Fibroblast of lung (primary cell): Measurements from ENCODE around the gene CTSE. TPM values are rescaled to one million over a fixed set of nuclear protein-coding genes. Genes with fewer than 3 reads are reported as not detected.

Experiments
- DNase-seq, 2 donors: peaks; one replicate each; pipeline versions ENCODE4 v3.0.0 to v3.0.0-alpha.2; 2010; ENCODE audit warnings: low read depth in 2 of 2
- H2AFZ ChIP-seq: 2 replicates; pipeline ENCODE4 v1.5.1; 2012; ENCODE audit warnings: low read length, control low read depth, inconsistent platforms
- H3K27ac ChIP-seq: 2 replicates; pipeline ENCODE4 v1.5.1; 2011; ENCODE audit warnings: low read length, control low read depth; ENCODE audit not compliant: insufficient read depth
- H3K27me3 ChIP-seq: 2 replicates; pipeline ENCODE4 v1.5.1; 2011; ENCODE audit warnings: mild to moderate bottlenecking, low read length; ENCODE audit not compliant: control insufficient read depth, insufficient read depth
- H3K36me3 ChIP-seq: 2 replicates; pipeline ENCODE4 v1.5.1; 2011; ENCODE audit warnings: low read length; ENCODE audit not compliant: control insufficient read depth, insufficient read depth
- H3K4me1 ChIP-seq: 2 replicates; pipeline ENCODE4 v1.5.1; 2011; ENCODE audit warnings: low read length; ENCODE audit not compliant: control insufficient read depth, insufficient read depth; ENCODE audit errors: extremely low read depth
- H3K4me2 ChIP-seq: 2 replicates; pipeline ENCODE4 v1.5.1; 2011; ENCODE audit warnings: low read length, control low read depth; ENCODE audit not compliant: insufficient read depth; ENCODE audit errors: extremely low read depth
- H3K4me3 ChIP-seq, 4 experiments: fragments of 200-600 bp in 1 of 4; sonication (generic) in 1 of 4; replicated peaks in 1 of 4; 2 replicates each; pipeline ENCODE4 v1.5.1; 2011 to 2016; ENCODE audit warnings: low read length in 4 of 4, low read depth in 3 of 4, mild to moderate bottlenecking in 3 of 4, control low read depth in 2 of 4, inconsistent platforms in 1 of 4, mixed read lengths in 1 of 4; ENCODE audit not compliant: insufficient read depth in 1 of 4; ENCODE audit errors: control extremely low read depth in 1 of 4
- H3K79me2 ChIP-seq: 2 replicates; pipeline ENCODE4 v1.5.1; 2012; ENCODE audit warnings: mild to moderate bottlenecking, low read length, inconsistent platforms; ENCODE audit not compliant: control insufficient read depth, insufficient read depth
- H3K9ac ChIP-seq: 2 replicates; pipeline ENCODE4 v1.5.1; 2011; ENCODE audit warnings: mild to moderate bottlenecking, low read length, control low read depth; ENCODE audit not compliant: insufficient read depth
- H3K9me3 ChIP-seq: 2 replicates; pipeline ENCODE4 v1.5.1; 2012; ENCODE audit warnings: low read depth, low read length; ENCODE audit not compliant: control insufficient read depth, insufficient read depth
- H4K20me1 ChIP-seq: 2 replicates; pipeline ENCODE4 v1.5.1; 2011; ENCODE audit warnings: low read length; ENCODE audit not compliant: control insufficient read depth, insufficient read depth; ENCODE audit errors: extremely low read depth
- CTCF ChIP-seq, 2 donors: IDR thresholded peaks in 1 of 2; conservative IDR thresholded peaks in 1 of 2; 1 replicate in 1 of 2; 2 replicates in 1 of 2; pipeline ENCODE4 v1.5.1; 2011 to 2012; ENCODE audit warnings: low read length in 2 of 2, control low read depth in 1 of 2, inconsistent platforms in 1 of 2, low read depth in 1 of 2, mild to moderate bottlenecking in 1 of 2
- EZH2 ChIP-seq: IDR thresholded peaks from 2 replicates; pipeline ENCODE4 v1.5.1; 2012; ENCODE audit warnings: low read length, control low read depth, mild to moderate bottlenecking; ENCODE audit errors: missing control alignments
- polyA plus RNA-seq, 2 donors: library from polyadenylated mRNA; depleted of rRNA in 1 of 2; stranded (reverse) in 1 of 2; unstranded in 1 of 2; fragments of >200 nt; gene quantifications; 2 replicates each; pipeline ENCODE4 v1.2.1, GENCODE V29; 2011 to 2012; ENCODE audit warnings: missing spikeins in 1 of 2
- total RNA-seq: library from RNA; depleted of rRNA; stranded (reverse); fragments of >200 nt; gene quantifications from 2 replicates; pipeline ENCODE4 v1.2.1, GENCODE V29; 2014

CTSE gene
- total and polyA plus RNA-seq, 2 donors (not counting 1 experiment from before 2014, with no cell fraction given) = not detected

- Histone ChIP-seq H3K27me3 (peaks cover 15% of the 10 kb centered on the region), H3K4me1 (no peaks in the 10 kb centered on the region)
Observed at GRCh38 chr1:206014601-206015000, 9.1 kb downstream of the CTSE start.

GRCh38 chr1:206013026-206013795 is 10.5 kb downstream of the CTSE start:
- no peak for DNase-seq
- no peaks in the 10 kb centered on the region for H3K79me2 ChIP-seq
- no peak for TF ChIP-seq CTCF (conservative IDR thresholded peaks at IDR 0.05 in 1 of 2, IDR thresholded peaks at IDR 0.05 in 1 of 2; ENCODE audit: low read depth in 1 of 2, low read length in 2 of 2)
- no peak for TF ChIP-seq EZH2
- no peaks in the 10 kb centered on the region for H3K9me3 ChIP-seq
- no peaks in the 10 kb centered on the region for H3K4me1 ChIP-seq
- H3K36me3 ChIP-seq = no peaks in the 10 kb centered on the region
- H2AFZ ChIP-seq = no peak overlapping the region
- no peak overlapping the region for H3K9ac ChIP-seq
- H3K4me2 ChIP-seq = no peak overlapping the region
- H3K27me3 ChIP-seq = peaks cover 15% of the 10 kb centered on the region
- no peaks in the 10 kb centered on the region for H4K20me1 ChIP-seq
- H3K4me3 ChIP-seq = no peak overlapping the region
- H3K27ac ChIP-seq = no peak overlapping the region

More at GRCh38 chr1:206014601-206015000, 9.1 kb downstream of the CTSE start:
- Histone ChIP-seq H3K27ac (no peak overlapping the region), H3K36me3 (no peaks in the 10 kb centered on the region), H3K79me2 (no peaks in the 10 kb centered on the region), H4K20me1 (no peaks in the 10 kb centered on the region), H2AFZ (no peak overlapping the region), H3K9me3 (no peaks in the 10 kb centered on the region), H3K4me3 (no peak overlapping the region), H3K4me2 (no peak overlapping the region), H3K9ac (no peak overlapping the region)
- no peak for DNase-seq
- TF ChIP-seq EZH2 (no peak), CTCF (conservative IDR thresholded peaks at IDR 0.05 in 1 of 2, IDR thresholded peaks at IDR 0.05 in 1 of 2; ENCODE audit: low read depth in 1 of 2, low read length in 2 of 2) (no peak)

GRCh38 chr1:206012086-206012859 is 11.4 kb downstream of the CTSE start:
- no peaks in the 10 kb centered on the region for H3K9me3 ChIP-seq
- no peaks in the 10 kb centered on the region for H3K36me3 ChIP-seq
- H2AFZ ChIP-seq = no peak overlapping the region
- no peak for TF ChIP-seq EZH2
- no peak for TF ChIP-seq CTCF (conservative IDR thresholded peaks at IDR 0.05 in 1 of 2, IDR thresholded peaks at IDR 0.05 in 1 of 2; ENCODE audit: low read depth in 1 of 2, low read length in 2 of 2)
- no peaks in the 10 kb centered on the region for H4K20me1 ChIP-seq
- H3K27ac ChIP-seq = no peak overlapping the region
- no peak overlapping the region for H3K4me2 ChIP-seq
- H3K79me2 ChIP-seq = no peaks in the 10 kb centered on the region
- peaks cover 15% of the 10 kb centered on the region for H3K27me3 ChIP-seq
- no peak overlapping the region for H3K9ac ChIP-seq
- DNase-seq = no peak
- H3K4me3 ChIP-seq = no peak overlapping the region
- H3K4me1 ChIP-seq = no peaks in the 10 kb centered on the region
